GM19193 (cell line): ENCODE results near the gene ZBTB32.
A peak's percentile ranks its signal among the peaks of the same experiment; 100 is the strongest.

ENCODE experiments used
- POLR2A ChIP-seq: IDR thresholded peaks from 4 replicates; pipeline ENCODE4 v1.6.1; 2011; ENCODE audit not compliant: insufficient read depth, insufficient read length; ENCODE audit errors: extremely low read depth

The ZBTB32 gene

GRCh38 chr19:35736913-35737886 is 32.8 kb downstream of the ZBTB32 start:
- TF ChIP-seq POLR2A, result no peak

GRCh38 chr19:35738021-35738886 is 33.9 kb downstream of the ZBTB32 start:
- peak; percentile 11 for TF ChIP-seq POLR2A

- TF ChIP-seq POLR2A, result no peak
Measured at GRCh38 chr19:35738887-35739229, 34.5 kb downstream of the ZBTB32 start.

- TF ChIP-seq POLR2A, result peak; percentile 8
Measured at GRCh38 chr19:35739275-35740107, 35.1 kb downstream of the ZBTB32 start.

- no peak for TF ChIP-seq POLR2A
Measured at GRCh38 chr19:35740108-35740422, 35.7 kb downstream of the ZBTB32 start.

- TF ChIP-seq POLR2A, result peak; percentile 80
Measured at GRCh38 chr19:35740423-35741202, 36.3 kb downstream of the ZBTB32 start.

- TF ChIP-seq POLR2A, result no peak
Measured at GRCh38 chr19:35741203-35741515, 36.8 kb downstream of the ZBTB32 start.

GRCh38 chr19:35742121-35742724 is 37.9 kb downstream of the ZBTB32 start, which contains the start of gene IGFLR1:
Gene IGFLR1, minus strand, starts transcription at chr19:35742452. Its CDS starts 1,272 bp downstream, at chr19:35741180.
- peak; percentile 73 for TF ChIP-seq POLR2A

- TF ChIP-seq POLR2A, result no peak
Measured at GRCh38 chr19:35743640-35744429, 39.5 kb downstream of the ZBTB32 start.

GRCh38 chr19:35744430-35745327 is 40.3 kb downstream of the ZBTB32 start:
- peak; percentile 71 for TF ChIP-seq POLR2A

- peak; percentile 11 for TF ChIP-seq POLR2A
Measured at GRCh38 chr19:35745328-35746086, 41.1 kb downstream of the ZBTB32 start, which contains the start of the genes PSENEN and U2AF1L4. Gene PSENEN, plus strand, starts transcription at chr19:35745651. Its CDS starts 280 bp downstream, at chr19:35745931. Gene U2AF1L4, minus strand, starts transcription at chr19:35745418. Its CDS starts 27 bp downstream, at chr19:35745391.
